KOPT-K1 (cell line): ENCODE results near the gene MAGI2.

Experiments used
- H3K27ac ChIP-seq: fragments of 200-600 bp; sonication (generic); 2 replicates; pipeline ENCODE4 v1.5.1; 2016; ENCODE audit warnings: antibody characterized with exemption, mild to moderate bottlenecking, low read depth, low read length; ENCODE audit not compliant: poor library complexity, severe bottlenecking
- H3K36me3 ChIP-seq: fragments of 200-600 bp; sonication (generic); 2 replicates; pipeline ENCODE4 v1.5.1; 2017; ENCODE audit warnings: antibody characterized with exemption, mild to moderate bottlenecking, low read length, moderate library complexity; ENCODE audit not compliant: insufficient read depth
- H3K9me3 ChIP-seq: fragments of 200-600 bp; sonication (generic); 2 replicates; pipeline ENCODE4 v1.5.1; 2017; ENCODE audit warnings: antibody characterized with exemption, low read length, mild to moderate bottlenecking; ENCODE audit not compliant: insufficient read depth, poor library complexity, severe bottlenecking

MAGI2 gene

DNA sequence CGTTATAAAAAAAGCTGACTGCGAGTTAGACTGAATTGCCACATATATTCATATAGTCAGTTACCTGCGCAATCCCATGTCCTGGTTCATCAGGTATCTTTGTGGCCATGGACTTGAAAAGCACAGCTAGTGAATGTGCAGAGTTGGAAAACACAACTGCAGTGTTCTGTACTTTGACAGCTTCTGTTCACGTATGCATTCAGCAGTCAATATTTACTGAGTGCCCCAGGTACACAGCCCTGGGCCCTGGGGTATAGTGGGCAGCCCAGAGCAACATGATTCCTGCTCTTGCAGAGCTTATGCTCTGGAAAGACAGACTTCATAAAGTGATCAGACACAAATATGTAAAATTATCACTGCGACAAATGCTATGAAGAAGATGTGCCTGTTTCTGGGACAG is 1341.0 kb downstream of the MAGI2 start:
- H3K36me3 ChIP-seq: no peaks in the 10 kb centered on the region
- H3K9me3 ChIP-seq: no peaks in the 10 kb centered on the region
- H3K27ac ChIP-seq: no peak overlapping the region

DNA sequence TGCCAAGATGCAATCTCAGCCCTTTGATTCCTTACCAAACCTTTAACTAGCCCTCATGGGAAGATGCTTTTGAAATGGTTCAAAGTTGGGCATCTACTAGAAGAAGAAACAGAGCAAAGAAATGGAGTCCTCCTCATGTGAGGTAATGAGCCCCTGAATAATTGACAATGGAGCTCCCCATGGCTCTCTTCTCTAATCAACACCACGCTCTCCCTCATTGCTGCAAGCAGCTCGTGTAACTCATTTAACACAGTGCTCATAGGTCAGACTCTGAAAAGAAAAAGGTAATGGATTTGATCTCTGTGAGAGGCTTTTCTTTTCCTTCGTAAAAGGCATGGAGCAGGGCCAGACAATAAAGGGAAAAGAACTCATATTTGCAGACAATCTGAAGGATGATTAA is 1342.1 kb downstream of the MAGI2 start:
- Histone ChIP-seq H3K36me3 (no peaks in the 10 kb centered on the region), H3K27ac (no peak overlapping the region), H3K9me3 (no peaks in the 10 kb centered on the region)

DNA sequence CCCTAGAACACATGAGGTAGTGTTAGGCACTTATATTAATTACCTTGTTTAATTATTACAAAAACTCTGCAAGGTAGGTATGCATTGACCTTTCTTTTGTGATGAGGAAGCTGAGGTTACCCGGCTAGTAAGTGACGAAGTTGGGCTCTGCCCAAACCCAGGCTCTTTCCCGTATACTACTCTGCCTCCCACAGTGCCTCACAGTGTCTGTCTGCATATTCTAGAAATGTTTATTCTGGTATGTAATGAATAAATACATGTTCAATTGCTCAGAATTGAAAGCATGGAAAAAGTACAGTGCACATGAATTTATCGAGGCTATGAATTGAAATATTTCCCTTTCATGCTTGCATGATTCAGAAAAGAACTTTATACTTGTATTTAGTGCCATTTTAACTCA is 1350.0 kb downstream of the MAGI2 start:
- Histone ChIP-seq H3K27ac (no peak overlapping the region), H3K36me3 (no peaks in the 10 kb centered on the region), H3K9me3 (no peaks in the 10 kb centered on the region)

DNA sequence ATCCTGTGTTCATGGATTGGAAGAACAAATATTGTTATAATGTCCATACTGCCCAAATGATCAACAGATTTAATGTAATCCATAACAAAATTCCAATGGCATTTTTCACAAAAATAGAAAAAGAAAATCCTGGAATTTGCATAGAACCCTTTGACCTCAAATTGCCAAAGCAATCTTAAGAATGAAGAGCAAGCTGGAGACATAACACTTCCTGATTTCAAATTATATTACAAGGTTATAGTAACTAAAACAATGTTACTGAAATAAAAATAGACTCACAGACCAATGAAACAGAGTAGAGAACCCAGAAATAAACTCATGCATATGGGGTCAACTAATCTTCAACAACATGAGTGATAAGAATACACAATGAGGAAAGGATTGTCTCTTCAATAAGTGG is 1352.4 kb downstream of the MAGI2 start:
- Histone ChIP-seq H3K27ac (no peak overlapping the region), H3K9me3 (no peaks in the 10 kb centered on the region), H3K36me3 (no peaks in the 10 kb centered on the region)

DNA sequence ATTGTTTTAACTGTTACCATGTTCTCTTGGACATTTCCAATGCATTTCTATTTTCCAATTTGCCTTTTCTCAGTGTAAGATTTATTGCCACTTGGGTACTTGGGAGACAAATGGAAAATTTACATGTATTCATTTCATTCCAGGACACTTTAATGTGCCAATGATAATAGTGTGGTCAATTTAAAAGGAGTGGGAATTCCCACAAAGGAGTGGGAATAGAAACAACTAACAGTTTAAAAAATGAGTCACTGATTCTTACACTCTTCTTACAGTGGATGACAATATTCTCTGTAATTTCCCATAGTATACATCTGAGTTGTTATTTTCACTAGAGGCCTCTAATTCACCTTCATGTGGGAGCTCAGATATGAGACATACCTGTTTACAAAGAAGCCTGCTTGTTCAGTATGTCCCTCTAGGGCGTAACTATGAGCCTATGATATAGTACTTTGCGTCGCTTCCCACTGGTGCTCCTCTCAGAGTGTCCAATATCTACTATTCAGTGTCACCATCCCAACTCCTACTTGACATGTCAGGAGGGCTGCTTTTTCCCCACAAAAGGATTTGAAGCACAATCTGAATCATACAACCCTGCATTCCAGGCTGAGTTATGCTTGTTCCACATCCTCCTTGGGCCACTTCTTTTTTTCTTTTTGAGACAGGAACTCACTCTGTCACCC is 1353.6 kb downstream of the MAGI2 start:
- H3K9me3 ChIP-seq: no peaks in the 10 kb centered on the region
- H3K36me3 ChIP-seq: no peaks in the 10 kb centered on the region
- H3K27ac ChIP-seq: no peak overlapping the region

DNA sequence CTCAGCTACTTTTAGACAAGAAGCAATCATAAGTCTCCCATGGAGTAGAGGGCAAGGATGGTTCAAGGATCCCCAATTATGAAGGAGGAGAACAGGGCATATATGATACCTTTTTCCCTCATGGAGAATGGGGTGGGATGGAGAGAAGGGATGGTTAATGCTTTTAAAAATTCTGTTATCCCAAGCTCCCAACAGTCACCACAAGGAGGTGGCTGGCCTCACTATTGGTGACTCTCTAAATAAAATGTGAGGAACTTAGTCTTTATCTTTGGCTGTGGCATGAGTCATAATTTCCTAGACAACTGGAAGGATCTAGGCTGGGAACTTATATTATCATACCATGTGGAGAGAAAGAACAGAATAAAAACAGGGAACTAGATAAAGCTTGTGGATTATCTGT is 1357.9 kb downstream of the MAGI2 start:
- Histone ChIP-seq H3K9me3 (no peaks in the 10 kb centered on the region), H3K27ac (no peak overlapping the region), H3K36me3 (no peaks in the 10 kb centered on the region)

GRCh38 chr7:78092331-78092730 is 1361.1 kb downstream of the MAGI2 start:
- no peak overlapping the region for H3K27ac ChIP-seq
- H3K36me3 ChIP-seq: no peaks in the 10 kb centered on the region
- H3K9me3 ChIP-seq: no peaks in the 10 kb centered on the region

- H3K27ac ChIP-seq: no peak overlapping the region
- H3K9me3 ChIP-seq: no peaks in the 10 kb centered on the region
- no peaks in the 10 kb centered on the region for H3K36me3 ChIP-seq
Measured at GRCh38 chr7:78090616-78091015, 1362.9 kb downstream of the MAGI2 start.

DNA sequence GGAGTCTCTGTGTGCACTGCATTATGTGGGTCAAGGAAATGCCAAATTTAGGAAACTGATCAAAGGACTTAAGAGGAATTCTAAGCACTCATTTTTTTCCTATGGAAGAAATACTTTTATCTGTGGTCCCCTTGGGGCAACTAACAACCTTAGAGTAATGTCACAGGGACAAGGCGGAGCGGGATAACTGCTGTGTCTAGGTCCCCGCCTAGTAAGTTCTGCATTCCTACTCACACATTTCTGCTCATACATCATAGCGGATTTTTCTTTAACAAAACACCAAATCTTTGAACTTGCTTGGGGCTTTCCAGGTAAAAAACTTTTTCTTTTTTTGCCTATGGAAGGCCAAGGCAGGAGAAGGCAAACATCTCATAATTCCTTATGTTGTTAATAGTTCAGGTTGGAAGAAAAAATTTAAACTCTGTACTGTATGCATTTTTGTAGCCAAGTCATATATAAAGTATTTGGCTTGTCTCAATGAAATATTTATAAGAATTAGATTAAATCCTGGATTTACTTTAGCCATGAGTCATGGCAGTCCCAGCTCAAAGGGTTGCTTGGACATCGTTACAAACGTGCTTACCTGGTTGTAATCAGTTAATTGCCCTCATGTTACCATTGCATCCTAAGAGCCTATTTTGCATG is 1369.9 kb downstream of the MAGI2 start:
- no peak overlapping the region for H3K27ac ChIP-seq

DNA sequence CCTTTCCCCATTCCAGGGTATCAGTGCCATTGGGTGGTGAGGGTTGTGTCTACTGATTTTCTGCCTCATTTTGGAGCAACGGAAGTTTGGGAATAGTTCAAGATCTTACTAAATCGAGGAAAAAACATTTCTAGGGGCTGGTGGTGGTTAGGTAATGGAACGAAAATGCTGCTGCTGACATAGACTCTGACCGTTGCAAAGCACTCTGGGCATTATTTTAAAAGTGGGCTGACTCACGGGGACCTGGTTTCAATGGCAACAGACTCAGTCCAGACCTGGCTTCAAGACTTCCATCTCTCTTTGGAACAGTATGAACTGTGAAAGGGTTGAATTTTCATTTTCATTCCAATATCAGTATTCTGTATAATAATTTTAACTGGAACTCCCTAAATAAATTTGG is 1370.9 kb downstream of the MAGI2 start:
- no peak overlapping the region for H3K27ac ChIP-seq
- H3K36me3 ChIP-seq: no peaks in the 10 kb centered on the region
- H3K9me3 ChIP-seq: no peaks in the 10 kb centered on the region

More for the DNA sequence above, 1369.9 kb downstream of the MAGI2 start:
- Histone ChIP-seq H3K36me3 (no peaks in the 10 kb centered on the region), H3K9me3 (no peaks in the 10 kb centered on the region)

DNA sequence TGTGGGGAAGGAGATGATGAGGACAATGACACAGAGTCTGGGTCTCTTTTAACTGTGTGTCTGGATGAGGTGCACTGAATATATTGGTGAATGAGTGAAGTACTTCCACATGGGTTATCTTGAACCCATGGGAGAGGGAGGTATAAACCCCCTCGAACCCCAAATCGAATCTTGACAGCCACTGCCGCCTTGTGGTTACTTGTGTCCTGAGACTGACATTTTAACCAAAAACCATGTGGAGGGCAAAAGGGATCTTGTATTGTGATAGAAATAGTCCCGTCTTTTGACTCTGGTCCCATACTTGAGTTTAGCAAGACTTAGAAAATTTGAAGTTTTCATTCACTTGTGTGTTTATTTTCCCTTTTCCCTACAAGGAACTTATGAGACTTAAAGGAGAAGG is 1371.6 kb downstream of the MAGI2 start:
- Histone ChIP-seq H3K27ac (no peak overlapping the region), H3K36me3 (no peaks in the 10 kb centered on the region), H3K9me3 (no peaks in the 10 kb centered on the region)

DNA sequence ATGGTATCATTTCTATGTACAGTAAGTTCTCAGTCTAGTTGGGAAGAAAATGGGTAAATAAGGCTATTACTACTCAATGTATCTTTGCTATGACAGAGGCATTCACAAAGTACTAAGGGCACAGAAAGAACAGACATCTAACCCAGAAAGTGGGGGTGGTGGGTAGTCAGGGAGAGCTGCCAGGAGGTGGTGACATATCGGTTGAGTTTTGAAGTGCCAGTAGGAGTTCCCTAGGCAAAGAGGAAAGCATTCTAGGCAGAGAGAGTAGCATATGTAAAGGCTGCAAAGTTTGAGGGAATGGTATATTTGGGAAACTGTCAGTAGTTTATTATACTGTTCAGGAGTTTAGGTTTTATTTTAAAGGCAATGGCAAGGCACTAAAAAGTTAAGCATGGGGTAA is 1372.1 kb downstream of the MAGI2 start:
- Histone ChIP-seq H3K36me3 (no peaks in the 10 kb centered on the region), H3K27ac (no peak overlapping the region), H3K9me3 (no peaks in the 10 kb centered on the region)

DNA sequence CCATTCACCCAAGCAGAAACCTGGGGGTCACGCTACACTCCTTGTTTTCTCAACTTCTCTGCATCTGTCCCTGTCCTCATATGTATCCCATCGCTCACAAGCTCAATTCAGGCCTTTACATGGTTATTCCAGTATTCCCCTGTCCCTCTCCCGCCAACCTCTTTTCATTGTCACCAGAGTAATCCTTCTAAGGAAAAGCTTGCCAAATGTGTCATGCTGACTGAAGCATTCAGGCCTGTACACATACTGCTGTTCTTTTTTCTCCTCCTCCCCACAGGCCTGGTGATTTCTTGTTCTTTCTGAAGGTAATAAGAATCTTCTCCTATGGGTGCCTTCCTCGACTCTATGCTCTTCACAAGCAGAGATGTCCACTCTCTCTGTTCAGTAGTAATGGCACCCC is 1372.7 kb downstream of the MAGI2 start:
- Histone ChIP-seq H3K9me3 (no peaks in the 10 kb centered on the region), H3K36me3 (no peaks in the 10 kb centered on the region), H3K27ac (no peak overlapping the region)

- no peak overlapping the region for H3K27ac ChIP-seq
- no peaks in the 10 kb centered on the region for H3K9me3 ChIP-seq
- H3K36me3 ChIP-seq: no peaks in the 10 kb centered on the region
Measured at GRCh38 chr7:78080241-78080640, 1373.2 kb downstream of the MAGI2 start.

DNA sequence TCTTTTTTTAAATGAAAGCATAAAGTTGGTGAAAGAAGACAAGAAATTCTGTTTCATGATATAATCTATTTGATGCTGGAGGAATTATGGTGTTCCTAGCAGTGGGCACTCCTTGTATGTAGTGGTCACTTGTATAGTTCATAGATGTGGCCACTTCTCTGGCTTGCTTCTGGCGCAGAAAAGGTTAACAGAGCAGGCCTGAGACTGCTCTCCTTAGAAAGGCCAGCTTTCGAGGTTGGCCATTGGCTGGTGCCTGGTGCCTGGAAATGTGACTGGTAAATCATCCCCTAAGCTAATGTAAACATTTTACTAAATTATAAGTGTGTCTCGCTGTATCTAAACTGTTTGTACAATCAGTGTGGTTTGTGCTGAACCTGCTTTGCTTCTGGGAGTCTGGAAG is 1378.8 kb downstream of the MAGI2 start:
- no peaks in the 10 kb centered on the region for H3K9me3 ChIP-seq
- no peak overlapping the region for H3K27ac ChIP-seq
- no peaks in the 10 kb centered on the region for H3K36me3 ChIP-seq
